ENCODE data around the gene SLC19A2. TPM values are rescaled to one million over a fixed set of nuclear protein-coding genes. Genes with fewer than 3 reads are reported as not detected.

Gene SLC19A2
- total and polyA plus RNA-seq, 3 donors from 2014 or later, result 14.6 to 26.5 (median 22.5) TPM

Small RNA genes lying within 50 kb of the gene (small RNA-seq; reads per million reads assigned to genes)
- gene AL021068.2, result 0 reads per million in 2 donors

Other genes starting within 250 kb of the SLC19A2 start
- 10 to 100 TPM; 21.4 to 29.0 TPM for gene NME7, start 118.1 kb downstream of the SLC19A2 start, total RNA-seq
- 24.0 TPM for gene NME7, start 118.1 kb downstream of the SLC19A2 start, polyA plus RNA-seq (ENCODE audit: insufficient read depth, low read depth, low replicate concordance)
- gene BLZF1, start 117.7 kb downstream of the SLC19A2 start, total RNA-seq, result 10 to 100 TPM; 33.4 to 44.2 TPM
- 35.1 TPM for gene BLZF1, start 117.7 kb downstream of the SLC19A2 start, polyA plus RNA-seq (ENCODE audit: insufficient read depth, low read depth, low replicate concordance)
- gene CCDC181, start 58.5 kb downstream of the SLC19A2 start, total RNA-seq, result 10 to 100 TPM; 14.2 to 27.1 TPM
- gene CCDC181, start 58.5 kb downstream of the SLC19A2 start, polyA plus RNA-seq (ENCODE audit: insufficient read depth, low read depth, low replicate concordance), result 17.5 TPM
- gene F5, start 100.5 kb upstream of the SLC19A2 start, total RNA-seq, result 1 to 10 TPM in 1 of 2 donors, under 1 TPM in 1; 0.63 to 2.0 TPM
- 5.2 TPM for gene F5, start 100.5 kb upstream of the SLC19A2 start, polyA plus RNA-seq (ENCODE audit: insufficient read depth, low read depth, low replicate concordance)
- gene SELP, start 144.2 kb upstream of the SLC19A2 start, total RNA-seq, result 1 to 10 TPM; 1.7 to 3.1 TPM
- gene SELP, start 144.2 kb upstream of the SLC19A2 start, polyA plus RNA-seq (ENCODE audit: insufficient read depth, low read depth, low replicate concordance), result 6.4 TPM
- 1 to 10 TPM in 1 of 2 donors, under 1 TPM in 1; 0.87 to 3.2 TPM for gene SELL, start 225.7 kb upstream of the SLC19A2 start, total RNA-seq
- gene SELL, start 225.7 kb upstream of the SLC19A2 start, polyA plus RNA-seq (ENCODE audit: insufficient read depth, low read depth, low replicate concordance), result 4.0 TPM
- gene SELE, start 248.1 kb upstream of the SLC19A2 start, total RNA-seq, result 1 to 10 TPM in 1 of 2 donors, under 1 TPM in 1; 0.47 to 1.7 TPM
- gene SELE, start 248.1 kb upstream of the SLC19A2 start, polyA plus RNA-seq (ENCODE audit: insufficient read depth, low read depth, low replicate concordance), result 1.2 TPM